Left hindlimb (tissue), 1 donor: Measurements from ENCODE around the gene ARHGDIA.
A peak's percentile ranks its signal among the peaks of the same experiment; 100 is the strongest.
"Not testable (repeated sequence)": the region's sequence is repeated elsewhere in the genome, so short reads cannot be mapped to it uniquely, and the experiment has no call there.

Source experiments
- DNase-seq: peaks from one replicate; pipeline ENCODE4 v3.0.0-alpha.2; 2018

ARHGDIA gene

GRCh38 chr17:81841866-81842265 lies 29.3 kb downstream of the ARHGDIA start:
- DNase-seq, result no peak

DNA sequence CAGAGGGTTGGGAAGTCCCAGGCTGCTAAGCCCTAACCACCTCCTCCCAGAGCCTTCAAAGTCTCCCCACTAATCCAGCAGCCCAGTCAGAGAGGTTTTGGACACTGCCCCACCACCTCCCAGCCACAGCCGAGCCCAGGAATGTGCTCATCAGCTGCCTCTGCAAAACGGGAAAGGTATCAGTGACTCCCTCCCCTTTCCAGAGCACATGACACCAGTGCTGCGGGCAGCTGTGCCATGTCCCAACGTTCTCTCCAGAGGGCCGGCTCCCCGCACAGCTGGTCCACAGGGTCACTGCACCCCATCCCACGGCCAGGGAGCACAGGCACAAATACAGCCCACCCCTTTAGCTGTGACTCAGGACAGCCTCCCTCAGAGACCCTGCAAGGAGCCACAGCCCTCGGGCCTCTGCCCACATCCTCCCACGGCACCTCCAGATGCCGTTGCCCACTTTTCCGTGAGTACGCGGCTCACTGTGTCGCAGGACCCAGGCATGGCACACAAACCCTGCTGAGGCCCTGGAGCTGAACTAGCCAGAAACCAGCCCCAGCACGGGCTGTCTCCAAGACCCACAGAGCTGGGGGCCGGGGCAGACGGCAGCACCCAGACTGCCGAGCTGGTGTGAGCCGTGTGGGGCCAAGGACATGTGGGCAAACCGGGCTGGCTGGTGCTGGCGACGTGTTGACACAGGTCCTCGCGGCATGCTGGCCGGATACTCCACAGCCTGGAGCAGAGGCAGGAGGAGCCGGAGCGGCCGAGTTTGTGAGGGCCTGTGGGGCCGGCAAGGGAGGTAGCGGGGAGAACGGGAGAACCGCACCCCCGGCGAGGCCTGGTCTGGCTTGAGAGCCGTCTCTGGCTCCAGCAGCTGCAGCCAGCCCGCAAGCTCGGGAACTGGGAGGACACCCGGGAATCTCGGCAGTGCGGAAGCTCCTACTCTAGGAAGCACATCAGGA lies 30.0 kb downstream of the ARHGDIA start:
- DNase-seq, result no peak

- not testable (repeated sequence) for DNase-seq
These were observed 31.1 kb downstream of the ARHGDIA start for GRCh38 chr17:81840059-81840458.

- no peak for DNase-seq
These were observed 31.8 kb downstream of the ARHGDIA start for GRCh38 chr17:81839301-81839700.

DNA sequence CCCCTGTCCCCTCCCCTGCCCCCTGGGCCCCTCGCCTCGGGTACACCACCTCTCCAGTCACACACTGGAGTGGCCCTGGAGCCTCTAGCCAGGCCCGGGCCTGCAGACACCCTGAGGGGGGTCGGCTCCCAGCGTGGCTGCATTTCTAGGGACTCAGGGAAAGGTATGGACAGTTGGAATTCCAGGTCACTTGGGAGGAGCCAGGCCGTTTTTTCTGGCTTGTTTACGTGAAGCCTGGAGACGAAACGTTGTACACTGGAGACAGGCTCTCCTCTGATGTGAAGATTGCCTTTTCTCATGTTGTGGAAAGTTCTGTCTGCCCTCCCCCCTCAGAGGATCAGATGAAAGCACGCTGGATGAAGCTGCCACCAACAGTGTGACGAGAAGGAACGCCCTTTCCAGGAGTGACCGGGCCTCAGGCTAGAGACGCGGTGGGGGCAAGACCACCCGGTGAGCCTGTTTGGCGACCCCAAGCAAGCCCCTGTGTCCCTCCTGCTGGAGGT lies 32.3 kb downstream of the ARHGDIA start:
- DNase-seq, result no peak

DNA sequence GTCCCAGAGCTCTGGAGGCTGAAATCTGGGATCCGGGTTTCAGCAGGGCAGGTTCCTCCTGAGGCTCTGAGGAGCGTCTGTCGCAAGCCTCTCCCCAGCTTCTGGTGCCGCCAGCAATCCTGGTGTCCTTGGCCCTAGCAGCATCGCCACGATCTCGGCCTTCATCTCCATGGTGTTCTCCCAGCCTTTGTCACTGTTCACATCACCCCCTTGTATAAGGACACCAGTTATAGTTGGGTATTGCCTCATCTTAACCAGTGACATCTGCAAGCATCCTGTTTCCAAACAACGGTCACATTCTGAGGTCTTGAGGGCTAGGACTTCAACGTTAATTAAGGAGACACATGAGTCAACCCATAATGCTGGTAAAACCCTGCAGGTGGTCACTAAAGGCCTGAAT lies 33.5 kb downstream of the ARHGDIA start:
- no peak for DNase-seq

DNA sequence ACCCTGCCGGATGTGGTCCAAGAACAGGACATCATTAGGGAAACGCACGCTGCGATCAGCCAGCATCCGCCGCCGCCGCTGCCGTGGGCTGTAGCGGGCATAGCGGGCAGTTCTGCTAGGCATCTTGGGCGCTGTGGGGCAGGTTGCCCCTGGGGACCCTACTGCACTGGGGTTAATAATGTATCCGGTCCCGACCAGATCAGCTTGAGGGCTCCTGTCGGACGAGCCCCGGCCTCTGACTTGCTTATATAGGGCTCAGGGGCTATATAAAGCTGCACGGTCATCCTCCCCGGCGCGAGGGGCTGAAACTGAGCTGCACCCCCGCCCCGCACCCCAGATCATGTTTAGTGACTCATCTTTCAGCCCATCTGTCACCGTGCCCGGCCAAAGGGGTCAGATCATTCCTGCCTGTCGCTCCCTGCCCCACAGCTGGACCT lies 36.3 kb downstream of the ARHGDIA start, which contains the start of gene PPP1R27:
Gene PPP1R27, minus strand, starts transcription at position 220 of the 437 bp plus-strand sequence. Its CDS starts 97 bp downstream, at position 123.
- no peak for DNase-seq

DNA sequence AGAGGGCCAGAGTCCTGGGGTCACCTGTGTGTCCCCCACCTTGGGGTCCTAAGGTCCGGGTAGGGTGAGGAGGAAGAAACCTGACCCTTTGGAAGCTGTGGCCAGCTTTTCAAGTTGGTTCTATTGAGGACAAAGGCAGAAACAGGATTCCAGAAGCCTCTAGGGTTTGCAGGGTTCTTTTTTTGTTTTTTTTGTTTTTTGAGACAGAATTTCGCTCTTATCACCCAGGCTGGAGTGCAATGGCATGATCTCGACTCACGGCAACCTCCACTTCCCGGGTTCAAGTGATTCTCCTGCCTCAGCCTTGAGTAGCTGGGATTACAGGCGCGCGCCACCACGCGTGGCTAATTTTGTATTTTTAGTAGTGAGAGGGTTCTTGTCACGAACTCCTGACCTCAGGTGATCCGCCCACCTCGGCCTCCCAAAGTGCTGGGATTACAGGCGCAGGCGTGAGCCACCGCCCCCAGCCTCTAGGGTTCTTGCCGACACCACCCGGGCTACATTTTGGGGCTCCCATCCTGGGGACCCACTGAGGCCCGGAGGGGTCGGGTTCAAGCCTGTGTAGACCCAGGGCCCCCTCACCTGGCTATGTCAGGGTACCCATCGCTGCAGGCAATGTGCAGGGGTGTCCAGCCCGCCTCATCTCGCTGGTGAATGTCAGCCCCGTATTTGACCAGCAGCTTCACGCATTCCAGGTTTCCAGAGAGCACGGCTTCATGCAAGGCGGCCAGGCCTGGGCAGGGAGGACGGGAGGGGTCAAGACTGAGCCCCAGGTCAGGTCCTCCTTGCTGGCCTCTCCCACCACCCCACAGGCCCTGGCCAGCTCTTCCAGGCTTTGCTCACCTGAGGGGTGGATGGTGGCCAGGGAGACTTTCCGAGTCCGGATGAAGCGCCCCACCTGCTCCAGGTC lies 37.0 kb downstream of the ARHGDIA start:
- no peak for DNase-seq

- DNase-seq, result peak; percentile 96
These were observed 37.8 kb downstream of the ARHGDIA start, which contains the start of gene MCRIP1 for GRCh38 chr17:81833160-81833920. Gene MCRIP1, minus strand, starts transcription at chr17:81833291. Its CDS starts 8,785 bp downstream, at chr17:81824506.

DNA sequence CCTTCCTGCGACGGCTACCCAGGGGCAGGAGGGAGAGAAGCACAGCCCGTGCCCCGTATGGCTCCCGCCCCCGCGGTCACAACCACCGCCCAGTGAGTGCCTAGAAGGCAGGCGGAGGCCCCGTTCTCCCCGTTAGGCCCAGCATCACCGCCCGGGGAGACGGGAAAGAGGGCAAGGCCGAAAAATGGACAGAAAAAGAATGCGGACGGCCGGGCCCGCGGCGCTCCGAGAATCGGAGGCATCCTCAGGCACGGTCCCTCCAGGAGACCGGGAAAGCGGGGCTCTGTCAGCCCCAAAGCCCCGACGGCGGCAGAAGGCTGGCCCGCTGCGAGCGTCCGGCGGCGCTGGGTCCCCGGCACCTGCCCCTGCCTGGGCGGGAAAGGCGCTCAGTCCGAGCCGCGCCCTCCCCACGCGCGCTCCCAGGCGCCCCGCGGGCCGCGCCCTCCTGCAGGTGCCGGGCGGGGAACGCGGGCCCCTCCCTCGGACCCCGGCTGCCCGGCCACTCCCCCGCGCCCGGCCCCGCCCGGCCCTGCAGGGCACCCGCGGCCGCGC lies 38.5 kb downstream of the ARHGDIA start:
- no peak for DNase-seq

DNA sequence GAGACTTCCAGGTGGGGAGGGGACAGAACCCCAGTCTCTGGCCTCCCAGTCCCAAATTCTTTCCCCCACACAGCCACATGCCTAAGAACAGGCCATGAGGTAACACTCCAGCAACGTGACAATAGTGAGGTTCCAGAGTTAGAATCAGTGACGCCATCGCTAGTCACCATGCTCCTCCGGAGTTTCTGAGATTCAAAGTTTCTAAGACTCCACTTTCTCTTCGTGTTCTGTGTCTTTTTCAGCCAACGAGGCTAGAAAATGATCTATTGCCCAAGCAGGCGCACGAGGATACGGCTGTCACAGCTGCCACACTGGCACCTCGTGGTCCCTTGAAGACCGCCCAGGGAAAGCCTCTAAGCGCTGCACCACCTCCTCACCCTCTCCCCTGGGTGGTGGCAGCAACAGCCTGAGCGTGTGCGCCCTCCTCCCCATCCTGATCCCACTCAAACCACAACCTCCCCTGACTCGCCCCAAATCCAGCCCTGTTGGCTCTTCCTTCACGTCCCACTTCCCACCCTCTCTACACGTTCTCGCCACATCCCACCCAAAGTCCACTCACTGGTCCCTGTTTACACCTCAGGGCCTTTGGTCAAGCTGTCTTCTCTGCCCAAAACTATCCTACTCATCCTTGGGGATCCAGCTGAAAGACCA lies 39.1 kb downstream of the ARHGDIA start:
- DNase-seq, result no peak

GRCh38 chr17:81831563-81831956 lies 39.6 kb downstream of the ARHGDIA start:
- no peak for DNase-seq

- no peak for DNase-seq
These were observed 41.3 kb downstream of the ARHGDIA start for GRCh38 chr17:81829858-81830257.

DNA sequence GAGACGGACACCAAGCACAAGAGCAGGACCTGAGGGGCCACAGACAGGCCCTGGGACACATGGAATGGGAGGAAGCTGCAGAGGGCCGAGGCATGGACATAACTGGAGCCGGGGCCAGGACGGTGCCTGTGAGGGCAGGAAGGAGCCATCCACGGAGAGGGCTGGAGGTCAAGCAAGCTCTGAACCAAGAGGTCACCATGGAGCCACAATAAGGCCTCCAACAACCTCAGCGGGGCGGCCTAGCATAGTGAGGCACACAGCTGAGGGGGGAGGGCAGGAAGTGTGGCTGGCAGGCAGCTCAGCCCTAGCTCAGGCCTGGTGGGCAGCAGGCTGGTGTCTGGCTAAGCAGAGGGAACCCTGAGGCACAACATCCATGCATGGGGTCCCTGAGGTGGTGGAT lies 42.5 kb downstream of the ARHGDIA start:
- DNase-seq, result no peak

DNA sequence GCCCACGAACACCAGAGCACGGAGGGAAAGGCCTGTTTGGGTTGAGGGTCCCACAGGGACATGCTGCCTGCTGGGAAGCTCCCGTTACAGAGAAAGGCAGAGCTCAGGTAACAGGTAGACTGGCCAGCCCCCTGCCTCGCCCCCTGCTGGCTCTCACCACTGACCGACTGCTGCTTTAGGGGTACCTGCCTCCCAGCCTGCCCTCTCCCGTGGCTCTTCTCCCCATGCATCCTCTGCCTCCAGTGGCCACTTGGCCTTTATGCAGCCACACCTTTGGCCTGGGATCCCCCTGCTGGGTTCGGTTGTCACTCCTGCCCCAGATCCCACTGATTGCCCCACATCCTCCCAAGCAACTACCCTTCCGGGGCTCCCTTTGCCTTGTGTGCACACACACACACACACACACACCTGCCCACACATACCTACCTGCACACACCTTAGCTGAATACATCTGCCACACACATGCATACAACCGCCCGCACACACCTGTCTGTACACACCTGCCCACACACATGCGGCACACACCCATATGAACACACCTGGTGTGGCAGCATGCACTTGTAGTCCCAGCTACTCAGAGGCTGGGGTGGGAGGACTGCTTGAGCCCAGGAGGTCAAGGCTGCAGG lies 45.2 kb downstream of the ARHGDIA start:
- DNase-seq, result no peak

DNA sequence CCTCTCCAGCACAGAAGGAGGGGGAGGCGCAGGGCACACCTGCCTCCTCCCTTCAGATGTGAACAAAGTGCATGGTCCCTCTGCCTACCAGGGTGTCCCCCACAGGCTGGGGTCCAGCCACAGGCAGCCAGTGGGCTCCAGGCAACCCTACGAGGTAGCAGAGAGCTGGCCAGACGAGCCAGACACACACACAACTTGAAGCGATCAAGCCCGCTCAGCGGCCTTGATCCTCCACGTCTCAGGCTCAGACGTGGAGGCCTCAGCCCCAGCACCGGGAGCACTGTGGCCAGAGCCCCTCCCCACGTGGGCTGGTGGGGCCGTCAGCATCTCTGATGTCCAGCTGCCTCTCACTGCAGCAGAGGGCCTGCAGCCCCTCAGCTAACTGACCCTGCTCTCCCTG lies 46.5 kb downstream of the ARHGDIA start:
- no peak for DNase-seq

DNA sequence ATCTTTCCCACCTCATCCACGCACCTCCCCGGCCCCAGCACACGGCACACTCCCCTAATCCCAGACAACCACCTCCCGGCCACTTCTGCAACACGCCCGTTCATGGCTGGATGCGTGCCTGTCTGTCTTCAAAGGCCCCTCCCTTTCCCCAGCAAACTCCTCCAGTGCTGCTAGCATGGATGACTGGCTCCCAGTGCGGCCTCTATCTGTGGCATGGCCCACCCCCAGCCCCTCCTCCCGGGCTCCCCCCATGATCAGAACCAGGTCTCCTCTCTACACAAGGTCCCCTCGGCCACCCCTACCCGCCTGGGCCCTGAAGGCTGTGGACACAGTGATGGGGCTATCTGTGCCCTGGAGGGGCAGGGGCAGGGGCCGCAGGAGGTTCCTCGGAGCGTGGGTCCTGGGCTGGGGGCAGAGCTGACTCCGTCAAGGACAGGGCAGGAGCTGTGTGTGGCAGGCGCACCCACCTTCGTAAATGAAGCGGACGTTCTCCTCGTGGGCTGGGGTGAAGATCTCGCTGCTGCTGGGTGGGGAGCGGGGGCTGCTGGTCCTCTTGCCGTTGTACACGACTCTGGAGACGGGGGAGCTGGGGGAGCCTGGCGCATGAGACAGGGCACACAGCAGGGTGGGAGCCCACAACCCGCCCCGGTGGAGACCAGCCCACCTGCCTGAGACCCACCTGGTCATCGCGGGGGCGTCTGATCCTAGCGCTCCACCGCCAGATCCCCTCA lies 47.2 kb downstream of the ARHGDIA start:
- no peak for DNase-seq

GRCh38 chr17:81822996-81823819 lies 47.9 kb downstream of the ARHGDIA start:
- DNase-seq, result no peak

DNA sequence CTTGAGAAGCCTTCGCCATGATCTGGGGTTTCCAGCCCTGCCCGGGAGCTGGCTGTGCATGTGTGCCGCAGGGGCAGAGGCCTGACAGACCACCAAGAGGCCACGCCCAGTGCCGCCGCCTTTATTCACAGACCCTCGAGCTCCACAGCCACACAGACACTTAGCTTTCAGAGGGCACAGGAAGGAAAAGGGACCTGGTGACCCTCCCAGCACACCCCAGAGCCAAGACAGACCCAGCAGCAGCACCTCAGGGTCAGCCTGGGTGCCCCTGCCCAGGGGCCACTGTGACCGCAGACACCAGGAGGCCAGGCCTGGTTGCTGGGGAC lies 48.9 kb downstream of the ARHGDIA start:
- no peak for DNase-seq
